Neural crest cell (in vitro differentiated cells): ENCODE data around the gene PLCXD3. TPM values are rescaled to one million over a fixed set of nuclear protein-coding genes. Genes with fewer than 3 reads are reported as not detected.

Source experiments
- DNase-seq: peaks from one replicate; pipeline ENCODE4 v3.0.0; 2021; ENCODE audit warnings: low read depth, mixed read lengths, low spot score
- H3K27ac Mint-ChIP-seq: one replicate; pipeline ENCODE4 v1.8.0; 2021; ENCODE audit warnings: mild to moderate bottlenecking, mixed read lengths; ENCODE audit not compliant: unreplicated experiment
- H3K27me3 Mint-ChIP-seq: 2 replicates; pipeline ENCODE4 v1.8.0; 2021; ENCODE audit warnings: low read depth, mild to moderate bottlenecking, mixed read lengths
- H3K36me3 Mint-ChIP-seq: 2 replicates; pipeline ENCODE4 v1.8.0; 2021; ENCODE audit warnings: low read depth, mild to moderate bottlenecking, mixed read lengths
- H3K4me1 Mint-ChIP-seq: 2 replicates; pipeline ENCODE4 v1.8.0; 2021; ENCODE audit warnings: mixed read lengths
- H3K4me3 Mint-ChIP-seq: one replicate; pipeline ENCODE4 v1.8.0; 2021; ENCODE audit warnings: mild to moderate bottlenecking, mixed read lengths
- H3K9me3 Mint-ChIP-seq: 2 replicates; pipeline ENCODE4 v1.8.0; 2021; ENCODE audit warnings: mixed read lengths
- total RNA-seq: library from RNA; stranded (reverse); gene quantifications from 2 replicates; pipeline ENCODE4 v1.2.1, GENCODE V29; 2021
- TF ChIP-seq, protein P1 (sequence below): fragments of 200-600 bp; sonication (generic); conservative IDR thresholded peaks from 2 replicates; pipeline ENCODE4 v1.5.0; 2021; ENCODE audit warnings: antibody characterized with exemption, mild to moderate bottlenecking

Gene PLCXD3
- total RNA-seq, 1 donor from 2014 or later = 0.07 TPM

DNA sequence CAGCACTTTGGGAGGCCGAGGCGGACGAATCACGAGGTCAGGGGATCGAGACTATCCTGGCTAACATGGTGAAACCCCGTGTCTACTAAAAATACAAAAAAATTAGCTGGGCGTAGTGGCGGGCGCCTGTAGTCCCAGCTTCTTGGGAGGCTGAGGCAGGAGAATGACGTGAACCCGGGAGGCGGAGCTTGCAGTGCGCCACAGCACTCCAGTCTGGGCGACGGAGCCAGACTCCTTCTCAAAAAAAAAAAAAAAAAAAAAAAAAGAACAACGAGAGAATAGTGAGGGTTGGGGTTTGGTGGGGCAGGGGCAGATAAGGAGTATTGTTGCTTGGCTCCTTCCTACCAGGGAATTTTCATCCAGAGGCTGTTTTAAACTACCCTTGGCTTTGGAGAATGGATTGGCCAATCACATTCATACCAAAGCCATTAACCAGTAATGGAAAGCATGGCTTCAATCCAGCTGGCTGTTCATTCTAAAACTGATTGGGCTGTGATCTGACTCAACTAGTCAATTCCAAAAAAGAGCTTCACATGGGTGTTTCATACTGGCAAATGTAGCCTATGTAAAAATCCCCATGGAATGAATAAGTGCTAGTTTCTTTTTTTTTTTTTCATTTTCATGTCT is 64.4 kb downstream of the PLCXD3 start:
- Mint-ChIP-seq H3K4me1 (no peaks in the 10 kb centered on the region), H3K4me3 (no peak overlapping the region), H3K27ac (no peak overlapping the region), H3K36me3 (no peaks in the 10 kb centered on the region), H3K9me3 (no peaks in the 10 kb centered on the region), H3K27me3 (peaks cover 12% of the 10 kb centered on the region)
- DNase-seq = no peak
- TF ChIP-seq, protein P1, sequence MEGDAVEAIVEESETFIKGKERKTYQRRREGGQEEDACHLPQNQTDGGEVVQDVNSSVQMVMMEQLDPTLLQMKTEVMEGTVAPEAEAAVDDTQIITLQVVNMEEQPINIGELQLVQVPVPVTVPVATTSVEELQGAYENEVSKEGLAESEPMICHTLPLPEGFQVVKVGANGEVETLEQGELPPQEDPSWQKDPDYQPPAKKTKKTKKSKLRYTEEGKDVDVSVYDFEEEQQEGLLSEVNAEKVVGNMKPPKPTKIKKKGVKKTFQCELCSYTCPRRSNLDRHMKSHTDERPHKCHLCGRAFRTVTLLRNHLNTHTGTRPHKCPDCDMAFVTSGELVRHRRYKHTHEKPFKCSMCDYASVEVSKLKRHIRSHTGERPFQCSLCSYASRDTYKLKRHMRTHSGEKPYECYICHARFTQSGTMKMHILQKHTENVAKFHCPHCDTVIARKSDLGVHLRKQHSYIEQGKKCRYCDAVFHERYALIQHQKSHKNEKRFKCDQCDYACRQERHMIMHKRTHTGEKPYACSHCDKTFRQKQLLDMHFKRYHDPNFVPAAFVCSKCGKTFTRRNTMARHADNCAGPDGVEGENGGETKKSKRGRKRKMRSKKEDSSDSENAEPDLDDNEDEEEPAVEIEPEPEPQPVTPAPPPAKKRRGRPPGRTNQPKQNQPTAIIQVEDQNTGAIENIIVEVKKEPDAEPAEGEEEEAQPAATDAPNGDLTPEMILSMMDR = no peak

DNA sequence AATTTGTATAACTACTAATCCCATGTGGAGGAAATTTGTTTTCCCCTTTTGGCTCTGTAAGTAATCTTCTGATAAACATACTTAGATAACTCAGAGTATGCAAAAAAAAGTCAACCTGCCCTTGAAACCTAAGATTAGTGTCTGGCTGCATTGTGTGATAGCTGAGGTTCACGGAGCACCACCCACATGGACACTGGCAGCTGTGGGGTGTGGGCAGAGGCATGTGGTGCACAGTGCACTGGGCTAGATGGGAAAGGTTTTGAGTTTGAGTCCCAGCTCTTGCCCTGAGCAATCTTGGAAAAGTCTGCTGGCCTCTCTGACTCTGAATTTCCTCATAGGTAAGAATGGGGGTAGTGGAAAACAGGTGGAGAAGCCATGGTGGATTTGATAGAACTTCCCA is 75.1 kb downstream of the PLCXD3 start:
- Mint-ChIP-seq H3K27ac (no peak overlapping the region), H3K27me3 (peaks cover 13% of the 10 kb centered on the region), H3K4me1 (no peaks in the 10 kb centered on the region), H3K9me3 (no peaks in the 10 kb centered on the region), H3K36me3 (no peaks in the 10 kb centered on the region), H3K4me3 (no peak overlapping the region)
- no peak for DNase-seq
- TF ChIP-seq, protein P1 = no peak

DNA sequence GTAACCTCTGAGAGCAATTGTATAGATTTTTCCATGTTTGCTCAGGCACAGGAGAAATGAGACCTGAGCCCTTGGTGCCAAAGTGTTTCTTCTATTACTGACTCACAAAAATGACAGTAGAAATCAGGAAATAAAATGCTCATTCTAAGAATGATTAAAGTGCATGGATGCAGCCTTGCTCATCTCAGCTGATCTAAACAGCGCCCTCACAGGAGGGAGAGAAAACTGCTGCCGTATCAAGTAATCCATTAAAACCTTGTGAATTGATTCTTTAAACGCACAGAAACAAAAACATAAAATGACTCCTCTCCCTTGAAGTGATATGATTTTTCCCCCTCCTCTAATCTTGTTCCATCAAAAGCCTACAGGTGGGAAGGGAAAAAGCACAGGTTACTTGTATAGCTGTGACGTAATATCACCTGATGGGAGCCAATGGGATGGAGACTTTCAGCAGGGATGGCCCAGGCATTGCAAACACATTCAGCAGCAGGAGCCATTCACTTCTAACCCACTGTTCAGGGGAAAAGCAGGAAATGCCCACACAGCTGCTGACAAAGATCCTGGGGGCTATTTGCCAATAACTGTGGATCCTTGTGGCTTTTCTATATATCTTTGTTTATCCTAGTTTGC is 76.7 kb downstream of the PLCXD3 start:
- H3K27me3 Mint-ChIP-seq = peaks cover 10% of the 10 kb centered on the region
- H3K36me3 Mint-ChIP-seq = no peaks in the 10 kb centered on the region
- DNase-seq = no peak
- no peak overlapping the region for H3K27ac Mint-ChIP-seq
- H3K4me1 Mint-ChIP-seq = no peaks in the 10 kb centered on the region
- no peaks in the 10 kb centered on the region for H3K9me3 Mint-ChIP-seq
- TF ChIP-seq, protein P1 = peak; percentile 65
- H3K4me3 Mint-ChIP-seq = no peak overlapping the region

DNA sequence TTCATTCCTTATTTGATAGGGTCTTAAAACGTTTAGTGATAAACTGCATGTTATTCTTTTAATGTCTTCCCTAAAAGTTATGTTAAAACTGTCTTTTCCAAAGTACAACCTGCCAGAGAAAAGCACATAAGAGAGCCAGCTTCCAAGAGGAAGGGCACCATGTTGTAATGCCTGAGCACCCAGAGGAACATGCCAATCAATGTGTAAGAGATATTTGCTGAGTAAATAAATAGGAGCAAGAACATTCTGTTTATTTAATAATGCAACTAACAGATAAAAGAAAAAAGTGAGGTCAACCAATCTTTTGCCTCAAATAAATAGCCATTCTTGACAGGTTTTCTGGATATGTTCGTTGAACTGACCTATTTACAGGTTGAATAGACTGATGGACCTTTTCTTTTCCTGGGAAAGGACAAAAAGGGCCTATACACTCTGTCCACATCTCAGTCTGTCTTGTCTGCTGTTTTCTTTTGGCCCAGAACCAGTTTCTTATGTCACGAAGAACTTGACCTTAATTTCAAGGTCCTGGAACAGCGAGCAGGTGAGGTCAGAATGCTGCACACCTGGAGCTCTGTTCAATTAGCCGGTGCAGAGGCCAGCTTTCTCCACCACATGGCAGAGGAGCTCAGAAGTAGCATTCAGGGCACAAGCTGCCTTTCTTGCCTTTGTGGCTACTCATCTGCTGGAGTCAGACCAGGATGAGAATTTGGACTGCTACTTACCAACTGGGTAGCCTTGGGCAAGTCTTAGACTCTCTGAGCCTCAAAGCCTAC is 77.7 kb downstream of the PLCXD3 start:
- no peak for DNase-seq
- Mint-ChIP-seq H3K36me3 (no peaks in the 10 kb centered on the region), H3K27ac (no peak overlapping the region)

DNA sequence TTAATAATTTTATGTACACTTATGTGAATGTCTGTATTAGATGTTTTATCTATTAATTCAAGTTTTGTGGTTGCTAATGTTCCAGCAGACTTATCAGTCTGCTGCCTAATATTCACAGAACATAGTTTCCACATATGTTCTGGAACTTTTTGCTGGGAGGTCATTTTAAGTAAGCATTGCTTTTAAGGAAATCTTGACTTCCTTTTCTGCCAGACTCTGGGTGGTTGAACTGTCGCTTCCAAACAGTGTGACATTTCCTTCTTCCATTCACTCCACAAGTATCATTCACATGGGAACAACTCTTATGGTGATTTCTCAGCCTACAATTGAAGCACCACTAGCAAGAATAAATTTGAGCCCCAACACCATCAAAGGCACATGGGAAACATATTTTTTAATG is 82.9 kb downstream of the PLCXD3 start:
- Mint-ChIP-seq H3K4me1 (no peaks in the 10 kb centered on the region), H3K27me3 (no peaks in the 10 kb centered on the region), H3K4me3 (no peak overlapping the region), H3K27ac (no peak overlapping the region), H3K36me3 (no peaks in the 10 kb centered on the region), H3K9me3 (no peaks in the 10 kb centered on the region)
- TF ChIP-seq, protein P1 = no peak
- no peak for DNase-seq

More for the DNA sequence above, 77.7 kb downstream of the PLCXD3 start:
- TF ChIP-seq, protein P1 = no peak
- H3K4me1 Mint-ChIP-seq = no peaks in the 10 kb centered on the region
- H3K9me3 Mint-ChIP-seq = no peaks in the 10 kb centered on the region
- peaks cover 5% of the 10 kb centered on the region for H3K27me3 Mint-ChIP-seq
- H3K4me3 Mint-ChIP-seq = no peak overlapping the region
